GM12878 (cell line): ENCODE data around the gene MEG3. TPM values are rescaled to one million over a fixed set of nuclear protein-coding genes. Genes with fewer than 3 reads are reported as not detected.

ENCODE experiments used
- ATAC-seq: fragments of 200-7000 bp; cut with Tn5 transposase; 3 replicates; pipeline ENCODE4 v1.9.1; 2020; ENCODE audit warnings: mild to moderate bottlenecking, moderate library complexity
- BruUV-seq: library from RNA; stranded (reverse); fragments of 400-500 nt; replicated peaks from 2 replicates; lab custom pipeline; 2021; lab: Mats Ljungman, UMichigan
- CTCF ChIA-PET: fragments of 300-600 bp; sonication (Branson Sonifier 250); formaldehyde crosslinking; extraction: SDS; loops from one replicate; lab custom pipeline; 2021; ENCODE audit warnings: inconsistent platforms; lab: Yijun Ruan, JAX
- POLR2A ChIA-PET: fragments of 350-600 bp; formaldehyde crosslinking; extraction: SDS; loops from one replicate; lab custom pipeline; 2021; ENCODE audit warnings: inconsistent platforms; lab: Charles Lee
- RAD21 ChIA-PET: fragments of 300-600 bp; sonication (Branson Sonifier 250); formaldehyde crosslinking; loops from one replicate; lab custom pipeline; 2023; ENCODE audit warnings: antibody characterized with exemption; ENCODE audit not compliant: unreplicated experiment; lab: Charles Lee
- SMC1A ChIA-PET: fragments of 300-600 bp; sonication (Branson Sonifier 250); formaldehyde crosslinking; loops from one replicate; lab custom pipeline; 2023; ENCODE audit not compliant: unreplicated experiment, uncharacterized antibody; lab: Charles Lee
- DNase-seq: peaks from one replicate; pipeline ENCODE4 v3.0.0-alpha.2; 2011; ENCODE audit warnings: low read depth, low spot score
- FAIRE-seq: peaks from 3 replicates; lab custom pipeline; 2011; peaks lifted over from hg19 to GRCh38; lab: Jason Lieb, UNC
- H2AFZ ChIP-seq: 2 replicates; pipeline ENCODE4 v1.6.0; 2011; ENCODE audit warnings: low read depth, low read length, control low read depth; ENCODE audit not compliant: control insufficient read depth
- H3K27ac ChIP-seq: 2 replicates; pipeline ENCODE4 v1.5.1; 2011; ENCODE audit warnings: control low read depth; ENCODE audit not compliant: control insufficient read depth, insufficient read depth
- H3K27me3 ChIP-seq, 2 experiments: replicated peaks in 1 of 2; 2 replicates each; pipeline versions ENCODE4 v1.6.0 to v1.6.1; 2011; ENCODE audit warnings: low read length in 1 of 2; ENCODE audit not compliant: control insufficient read depth in 2 of 2, insufficient read depth in 2 of 2
- H3K36me3 ChIP-seq, 2 experiments: 2 replicates each; pipeline ENCODE4 v1.5.1; 2011; ENCODE audit warnings: low read length in 1 of 2; ENCODE audit not compliant: control insufficient read depth in 2 of 2, insufficient read depth in 2 of 2
- H3K4me1 ChIP-seq: 2 replicates; pipeline ENCODE4 v1.6.1; 2011; ENCODE audit warnings: mild to moderate bottlenecking, low read length, moderate library complexity, mixed read lengths; ENCODE audit not compliant: control insufficient read depth, insufficient read depth
- H3K4me2 ChIP-seq: 2 replicates; pipeline ENCODE4 v1.6.0; 2011; ENCODE audit warnings: control low read depth; ENCODE audit not compliant: control insufficient read depth, insufficient read depth
- H3K4me3 ChIP-seq: fragments of 200-600 bp; sonication (generic); 2 replicates; pipeline ENCODE4 v1.5.1; 2016
- H3K79me2 ChIP-seq: 2 replicates; pipeline ENCODE4 v1.6.0; 2011; ENCODE audit warnings: low read length; ENCODE audit not compliant: control insufficient read depth, insufficient read depth
- H3K9ac ChIP-seq: 2 replicates; pipeline ENCODE4 v1.8.0; 2011; ENCODE audit warnings: low read length, control low read depth, mixed read lengths; ENCODE audit not compliant: control insufficient read depth, insufficient read depth
- H3K9me3 ChIP-seq: replicated peaks from 3 replicates; pipeline ENCODE4 v1.5.1; 2011; ENCODE audit warnings: mild to moderate bottlenecking, low read length; ENCODE audit not compliant: control insufficient read depth, insufficient read depth
- H4K20me1 ChIP-seq: 2 replicates; pipeline ENCODE4 v1.6.0; 2011; ENCODE audit not compliant: control insufficient read depth, insufficient read depth
- ASH2L ChIP-seq: fragments of 300-600, 200-600 bp; sonication (generic); IDR thresholded peaks from 2 replicates; pipeline ENCODE4 v1.6.1; 2017; ENCODE audit warnings: low read depth, mild to moderate bottlenecking, borderline replicate concordance
- CBX5 ChIP-seq: sonication (generic); IDR thresholded peaks from 2 replicates; pipeline ENCODE4 v1.6.1; 2016; ENCODE audit warnings: low read depth, moderate library complexity, mild to moderate bottlenecking, inconsistent platforms
- CHD4 ChIP-seq: fragments of 200-600 bp; sonication (generic); IDR thresholded peaks from 2 replicates; pipeline ENCODE4 v1.6.1; 2016; ENCODE audit warnings: mild to moderate bottlenecking
- ESRRA ChIP-seq: IDR thresholded peaks from 2 replicates; pipeline ENCODE4 v1.6.1; 2012; ENCODE audit warnings: mild to moderate bottlenecking, low read length, improper control_type of control experiment
- ETV6 ChIP-seq, 2 experiments: fragments of 450-650 bp in 1 of 2; IDR thresholded peaks in 1 of 2; conservative IDR thresholded peaks in 1 of 2; 2 replicates each; pipeline ENCODE4 v1.6.1; 2014; ENCODE audit warnings: antibody characterized with exemption in 1 of 2, borderline replicate concordance in 1 of 2, low read depth in 1 of 2, mild to moderate bottlenecking in 1 of 2, moderate library complexity in 1 of 2
- GABPA ChIP-seq: IDR thresholded peaks from 2 replicates; pipeline ENCODE4 v1.6.1; 2014; ENCODE audit warnings: antibody characterized with exemption, low read depth, mild to moderate bottlenecking, inconsistent platforms
- MXI1 ChIP-seq: fragments of 150-350 bp; IDR thresholded peaks from 2 replicates; pipeline ENCODE4 v1.6.1; 2011; ENCODE audit warnings: low read depth, mild to moderate bottlenecking, inconsistent platforms, low read length, improper control_type of control experiment
- POLR2AphosphoS2 ChIP-seq: IDR thresholded peaks from 2 replicates; pipeline ENCODE4 v1.6.1; 2011; ENCODE audit warnings: low read depth, mild to moderate bottlenecking, low read length, improper control_type of control experiment, moderate library complexity
- RAD51 ChIP-seq: fragments of 450-650 bp; IDR thresholded peaks from 2 replicates; pipeline ENCODE4 v1.6.1; 2016; ENCODE audit warnings: moderate library complexity, mild to moderate bottlenecking, inconsistent platforms
- RB1 ChIP-seq: fragments of 450-650 bp; formaldehyde crosslinking; IDR thresholded peaks from 2 replicates; pipeline ENCODE4 v1.6.1; 2017; ENCODE audit warnings: mild to moderate bottlenecking, borderline replicate concordance
- SIX5 ChIP-seq: IDR thresholded peaks from 2 replicates; pipeline ENCODE4 v1.6.1; 2011; ENCODE audit warnings: mild to moderate bottlenecking, low read depth, low read length, moderate library complexity; ENCODE audit not compliant: severe bottlenecking
- SMARCA5 ChIP-seq: fragments of 450-650 bp; IDR thresholded peaks from 2 replicates; pipeline ENCODE4 v1.6.1; 2017; ENCODE audit warnings: mild to moderate bottlenecking
- SUZ12 ChIP-seq: fragments of 200-600 bp; sonication (generic); IDR thresholded peaks from one replicate; pipeline ENCODE4 v1.6.1; 2018; ENCODE audit warnings: antibody characterized with exemption, mild to moderate bottlenecking; ENCODE audit not compliant: unreplicated experiment
- TAF1 ChIP-seq: IDR thresholded peaks from 2 replicates; pipeline ENCODE4 v1.6.1; 2011; ENCODE audit warnings: mild to moderate bottlenecking, low read depth, low read length, borderline replicate concordance
- ZBTB40 ChIP-seq: fragments of 450-650 bp; IDR thresholded peaks from 2 replicates; pipeline ENCODE4 v1.6.1; 2016; ENCODE audit warnings: mild to moderate bottlenecking, moderate library complexity, borderline replicate concordance
- WGBS: methylation state at CpG from one replicate; pipeline ENCODE4 v1.1.6; 2016; ENCODE audit warnings: low lambda C conversion rate; ENCODE audit not compliant: insufficient replicate concordance, insufficient coverage; ENCODE audit errors: missing lambda C conversion rate; 5-methylcytosine and 5-hydroxymethylcytosine counted together
- in situ Hi-C: fragments of 300-500 bp; cut with MboI; formaldehyde crosslinking; loops from 9 replicates; pipeline ENCODE4 v1.14.3; 2018; ENCODE audit warnings: mixed read lengths
- intact Hi-C: fragments of 100-400 bp; cut with micrococcal nuclease; formaldehyde crosslinking; loops from one replicate; pipeline ENCODE4 v1.14.2; 2022; ENCODE audit not compliant: unreplicated experiment
- polyA plus RNA-seq, 11 experiments: library from polyadenylated mRNA; depleted of rRNA in 4 of 11; unstranded in 6 of 11; stranded (reverse) in 5 of 11; fragments of >200 nt; fragmentation: Nextera tagmentation in 4 of 11; fragmentation: Illumina TruSeq in 1 of 11; extraction: Ambion mirVana in 4 of 11; extraction: Trizol in 1 of 11; gene quantifications; 1 replicate in 1 of 11; 2 replicates in 10 of 11; pipeline versions ENCODE4 v1.2.1 to v1.2.3, GENCODE V29; 2011 to 2016; ENCODE audit warnings: inconsistent platforms in 2 of 11, missing spikeins in 2 of 11, low read depth in 1 of 11
- total RNA-seq, 4 experiments: library from RNA; depleted of rRNA in 3 of 4; stranded (reverse); fragments of >200 nt in 3 of 4; fragmentation: Illumina TruSeq in 1 of 4; extraction: Trizol in 1 of 4; gene quantifications; 2 replicates each; pipeline versions ENCODE4 v1.2.1 to v1.2.3, GENCODE V29; 2013 to 2021
- TF ChIP-seq, protein P1 (sequence below): fragments of 450-650 bp; IDR thresholded peaks from 2 replicates; pipeline ENCODE4 v1.6.1; 2014; ENCODE audit warnings: mild to moderate bottlenecking

The MEG3 gene
- total and polyA plus RNA-seq, 10 of the 15 experiments (the other 5 are each of a cell fraction or from before 2014, with no cell fraction given): 0.03 to 2.9 (median 0.95) TPM; not detected in 7

DNA sequence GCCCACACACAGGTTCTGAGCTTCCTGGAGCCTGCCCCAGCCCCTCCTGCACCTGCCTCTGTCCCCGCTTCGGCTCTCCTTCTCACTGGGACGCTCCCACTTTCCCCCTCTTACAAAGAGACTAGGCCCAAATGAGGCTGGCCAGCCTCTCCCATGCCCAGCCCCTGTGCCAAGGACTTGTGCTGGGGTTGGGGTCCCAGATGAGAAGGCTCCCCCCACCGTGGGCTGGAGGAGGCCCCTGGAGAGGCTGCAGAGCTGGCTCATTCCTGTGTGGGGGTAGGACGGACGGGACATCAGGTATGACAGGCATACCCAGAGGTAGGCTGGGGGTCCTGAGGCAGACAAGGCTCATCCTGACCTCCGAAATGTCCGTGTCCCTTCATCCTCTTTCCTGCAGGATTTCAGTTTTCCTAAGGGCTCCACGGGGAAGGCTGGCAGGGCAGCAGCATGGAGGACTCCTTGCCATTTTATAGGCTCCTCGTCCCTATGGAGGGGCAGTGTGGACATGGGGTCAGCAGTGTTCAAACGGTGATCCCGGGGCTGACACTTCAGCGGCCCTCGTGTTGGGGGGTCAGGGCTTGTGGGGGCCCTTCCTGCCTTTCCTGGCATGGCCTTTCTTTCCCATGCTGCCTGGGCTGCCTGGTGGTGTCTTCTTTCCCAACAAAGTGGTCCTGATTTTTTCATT lies 49.1 kb upstream of the MEG3 start (continued):
- TF ChIP-seq CHD4 (no peak), GABPA (no peak), RB1 (no peak), RAD51 (no peak), SIX5 (no peak)

- H3K9ac ChIP-seq: no peak overlapping the region
- intact Hi-C loops: no loop called here
- WGBS: 24% methylated on average over 11 of the region's 11 CpGs
- in situ Hi-C loops: no loop called here
- no peak overlapping the region for H3K27ac ChIP-seq
- H3K27me3 ChIP-seq: peaks cover 0 to 3% of the 10 kb centered on the region in 2 experiments; a peak in 2 of 4 replicates
- no peaks in the 10 kb centered on the region for H3K79me2 ChIP-seq
- BruUV-seq: no TSS peak
- H3K4me1 ChIP-seq: no peaks in the 10 kb centered on the region
- TF ChIP-seq CBX5: no peak
- no peak for TF ChIP-seq ESRRA
- no peak for TF ChIP-seq ZBTB40
- no peak for TF ChIP-seq ETV6 (conservative IDR thresholded peaks at IDR 0.05 in 1 of 2, IDR thresholded peaks at IDR 0.05 in 1 of 2; ENCODE audit: borderline replicate concordance in 1 of 2, low read depth in 1 of 2)
- TF ChIP-seq SUZ12: no peak
- no peak for TF ChIP-seq ASH2L
- no peak for TF ChIP-seq MXI1
- TF ChIP-seq POLR2AphosphoS2: no peak
- TF ChIP-seq TAF1: no peak
- no peak for TF ChIP-seq SMARCA5
- TF ChIP-seq, protein P1, sequence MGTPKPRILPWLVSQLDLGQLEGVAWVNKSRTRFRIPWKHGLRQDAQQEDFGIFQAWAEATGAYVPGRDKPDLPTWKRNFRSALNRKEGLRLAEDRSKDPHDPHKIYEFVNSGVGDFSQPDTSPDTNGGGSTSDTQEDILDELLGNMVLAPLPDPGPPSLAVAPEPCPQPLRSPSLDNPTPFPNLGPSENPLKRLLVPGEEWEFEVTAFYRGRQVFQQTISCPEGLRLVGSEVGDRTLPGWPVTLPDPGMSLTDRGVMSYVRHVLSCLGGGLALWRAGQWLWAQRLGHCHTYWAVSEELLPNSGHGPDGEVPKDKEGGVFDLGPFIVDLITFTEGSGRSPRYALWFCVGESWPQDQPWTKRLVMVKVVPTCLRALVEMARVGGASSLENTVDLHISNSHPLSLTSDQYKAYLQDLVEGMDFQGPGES: no peak
- TF ChIP-seq, all 136 proteins: peak for 0
- DNase-seq: no peak
- Histone ChIP-seq H4K20me1 (no peaks in the 10 kb centered on the region), H2AFZ (no peak overlapping the region), H3K4me2 (no peak overlapping the region), H3K4me3 (no peak overlapping the region), H3K9me3 (no peaks in the 10 kb centered on the region), H3K36me3 (no peaks in the 10 kb centered on the region)
- ChIA-PET CTCF (no interaction called here), RAD21 (no interaction called here), SMC1A (no interaction called here), POLR2A (no interaction called here)
- ATAC-seq: no peak
- FAIRE-seq: no peak
Observed at GRCh38 chr14:100777366-100777817, 48.5 kb upstream of the MEG3 start.
